NCI-H1694 (cell line): ENCODE results near the gene A1BG.
"Not testable (repeated sequence)": the region's sequence is repeated elsewhere in the genome, so short reads cannot be mapped to it uniquely, and the experiment has no call there.

Source experiments
- DNase-seq: peaks from one replicate; lab custom pipeline; 2025; lab: John Stamatoyannopoulos, UW

A1BG gene

GRCh38 chr19:58356766-58357480, 3.6 kb upstream of the A1BG start:
- DNase-seq = no peak

GRCh38 chr19:58355908-58356765, 2.8 kb upstream of the A1BG start:
- no peak for DNase-seq

GRCh38 chr19:58355215-58355796, 2.0 kb upstream of the A1BG start:
- DNase-seq = no peak

GRCh38 chr19:58354478-58355030, 1.3 kb upstream of the A1BG start:
- no peak for DNase-seq

GRCh38 chr19:58353717-58354477, 605 bp upstream of the A1BG start:
- DNase-seq = no peak

GRCh38 chr19:58351990-58352755, 1.1 kb downstream of the A1BG start:
- no peak for DNase-seq

- DNase-seq = no peak
These were observed 1.8 kb downstream of the A1BG start for GRCh38 chr19:58351558-58351878.

- no peak for DNase-seq
These were observed 2.3 kb downstream of the A1BG start for GRCh38 chr19:58350871-58351557.

- no peak for DNase-seq
These were observed 3.1 kb downstream of the A1BG start for GRCh38 chr19:58350001-58350861.

GRCh38 chr19:58349590-58349989, 3.7 kb downstream of the A1BG start:
- no peak for DNase-seq

GRCh38 chr19:58348080-58348479, 5.2 kb downstream of the A1BG start:
- not testable (repeated sequence) for DNase-seq

GRCh38 chr19:58346961-58347929, 6.0 kb downstream of the A1BG start:
- DNase-seq = peak; percentile 52

- DNase-seq = no peak
These were observed 7.7 kb downstream of the A1BG start for GRCh38 chr19:58345558-58345957.

- DNase-seq = no peak
These were observed 14.3 kb downstream of the A1BG start for GRCh38 chr19:58338825-58339558.

GRCh38 chr19:58338336-58338735, 15.0 kb downstream of the A1BG start:
- no peak for DNase-seq

GRCh38 chr19:58336820-58337219, 16.5 kb downstream of the A1BG start:
- no peak for DNase-seq

- no peak for DNase-seq
These were observed 17.1 kb downstream of the A1BG start for GRCh38 chr19:58336216-58336615.

- DNase-seq = no peak
These were observed 17.7 kb downstream of the A1BG start for GRCh38 chr19:58335630-58336029.
